IPS-NIHi7 (cell line): Measurements from ENCODE around the gene COA1.
"Not testable (repeated sequence)": the region's sequence is repeated elsewhere in the genome, so short reads cannot be mapped to it uniquely, and the experiment has no call there.

ENCODE experiments used
- DNase-seq: peaks from one replicate; pipeline ENCODE4 v3.0.0; 2012; ENCODE audit warnings: mixed read lengths; ENCODE audit errors: extremely low spot score

Gene COA1

DNA sequence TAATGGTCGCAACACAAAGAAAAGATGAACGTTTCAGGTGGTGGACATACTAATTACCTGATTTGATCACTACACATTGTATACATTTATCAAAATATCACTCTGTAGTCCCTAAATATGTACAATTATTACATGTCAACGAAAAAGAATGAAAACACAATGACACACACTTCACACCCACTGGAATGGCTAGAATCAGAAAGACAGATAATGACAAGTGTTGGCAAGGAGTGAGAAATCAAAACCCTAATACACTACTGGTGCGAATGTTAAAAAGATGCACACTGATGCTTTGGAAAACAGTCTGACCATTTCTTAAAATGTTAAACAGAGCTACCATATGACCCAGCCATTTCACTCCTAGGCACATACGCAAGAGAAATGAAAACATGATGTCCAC, 2.3 kb downstream of the COA1 start:
- no peak for DNase-seq

DNA sequence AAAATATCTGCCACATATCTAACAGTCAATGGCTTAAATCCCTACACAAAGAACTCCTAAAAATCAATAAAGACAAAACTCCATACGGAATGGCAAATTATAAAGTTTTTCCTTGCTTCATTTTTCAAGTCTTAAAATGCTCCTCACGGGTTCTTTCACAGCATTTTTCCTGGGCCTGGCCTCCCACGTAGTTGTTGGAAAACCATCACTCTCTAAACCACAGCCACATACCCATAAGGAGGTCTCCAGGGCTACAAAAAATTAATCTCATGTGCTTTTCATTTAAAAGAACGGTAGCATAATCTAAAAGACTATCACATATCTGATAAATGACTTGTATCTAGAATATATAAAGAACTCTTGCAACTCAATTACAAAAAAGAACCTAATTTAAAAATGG, 2.9 kb downstream of the COA1 start:
- no peak for DNase-seq

DNA sequence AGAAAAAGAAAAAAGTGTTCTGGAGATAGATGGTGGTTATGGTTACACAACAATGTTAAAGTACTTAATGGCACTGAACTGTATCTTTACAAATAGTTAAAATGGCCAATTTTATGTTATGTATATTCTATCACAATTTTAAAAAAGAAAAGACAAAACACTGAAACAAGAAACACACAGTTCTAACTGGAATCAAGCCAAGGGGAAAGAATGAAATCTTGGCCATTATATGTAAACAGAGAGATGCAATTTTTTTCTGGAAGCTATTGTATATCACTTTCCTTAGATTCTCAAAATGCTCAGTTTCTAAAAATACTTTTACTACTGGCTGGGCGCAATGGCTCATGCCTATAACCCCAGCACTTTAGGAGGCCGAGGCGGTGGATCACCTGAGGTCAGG, 4.1 kb downstream of the COA1 start:
- DNase-seq: no peak

- DNase-seq: no peak
These were observed 6.3 kb downstream of the COA1 start for GRCh38 chr7:43723007-43723341.

DNA sequence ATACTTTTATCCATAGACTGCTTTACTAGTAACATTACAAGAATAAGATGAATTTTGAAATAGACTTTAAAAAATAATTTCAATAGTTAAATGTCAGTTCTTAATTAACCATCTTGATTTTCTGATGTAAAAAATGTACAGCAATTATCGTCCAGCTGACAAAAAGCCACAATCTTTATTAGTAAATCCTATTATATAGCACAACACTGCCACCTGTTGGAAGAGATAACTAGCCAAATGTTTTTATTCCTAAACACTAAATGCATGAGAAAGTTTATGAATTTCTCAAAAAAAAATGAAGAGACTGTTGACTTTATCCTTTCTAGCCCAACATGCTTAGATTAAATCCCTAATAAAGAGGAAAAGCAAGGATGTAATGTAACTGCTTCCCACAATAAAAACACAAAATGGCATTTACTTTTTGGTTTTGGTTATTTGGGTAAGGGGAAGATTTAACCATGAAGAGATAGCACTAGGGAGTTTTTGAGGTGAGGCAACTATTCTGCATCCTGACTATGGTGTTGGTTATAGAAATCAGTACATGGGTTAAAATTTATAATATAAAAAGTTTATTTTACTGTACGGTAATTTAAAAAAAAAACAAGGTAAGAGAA, 8.0 kb downstream of the COA1 start:
- no peak for DNase-seq

- DNase-seq: no peak
These were observed 12.7 kb downstream of the COA1 start for GRCh38 chr7:43716598-43716997.

- not testable (repeated sequence) for DNase-seq
These were observed 13.4 kb downstream of the COA1 start for GRCh38 chr7:43715966-43716365.

DNA sequence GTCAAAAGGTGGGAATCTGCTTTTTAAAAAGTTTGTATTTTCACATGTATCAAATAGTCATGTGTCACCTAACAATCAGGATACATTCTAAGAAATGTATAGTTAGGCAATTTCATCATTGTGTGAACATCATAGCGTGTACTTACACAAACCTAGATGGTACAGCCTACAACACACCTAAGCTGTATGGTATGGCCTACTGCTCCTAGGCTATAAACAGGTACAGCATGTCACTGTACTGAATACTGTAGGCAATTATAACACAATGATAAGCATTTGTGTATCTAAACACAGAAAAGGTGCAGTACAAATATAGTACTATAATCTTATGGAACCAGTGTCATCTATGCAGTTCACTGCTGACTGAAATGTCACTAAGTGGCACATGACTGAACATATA, 17.8 kb downstream of the COA1 start:
- DNase-seq: no peak

DNA sequence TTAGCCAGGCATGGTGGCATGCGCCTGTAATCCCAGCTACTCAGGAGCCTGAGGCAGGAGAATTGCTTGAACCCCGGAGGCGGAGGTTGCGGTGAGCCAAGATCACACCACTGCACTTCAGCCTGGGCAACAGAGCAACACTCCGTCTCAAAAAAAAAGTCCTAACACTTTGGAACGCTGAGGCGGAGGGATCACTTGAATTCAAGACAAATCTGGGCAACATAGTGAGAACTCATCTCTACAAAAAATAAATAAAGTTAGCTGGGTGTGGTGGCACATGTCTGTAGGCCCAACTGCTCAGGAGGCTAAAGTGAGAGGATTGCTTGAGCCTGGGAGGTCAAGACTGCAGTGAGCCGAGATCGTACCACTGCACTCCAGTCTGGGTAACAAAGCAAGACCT, 21.3 kb downstream of the COA1 start:
- not testable (repeated sequence) for DNase-seq

GRCh38 chr7:43703573-43703972, 25.8 kb downstream of the COA1 start:
- no peak for DNase-seq

- no peak for DNase-seq
These were observed 26.3 kb downstream of the COA1 start for GRCh38 chr7:43702974-43703373.

DNA sequence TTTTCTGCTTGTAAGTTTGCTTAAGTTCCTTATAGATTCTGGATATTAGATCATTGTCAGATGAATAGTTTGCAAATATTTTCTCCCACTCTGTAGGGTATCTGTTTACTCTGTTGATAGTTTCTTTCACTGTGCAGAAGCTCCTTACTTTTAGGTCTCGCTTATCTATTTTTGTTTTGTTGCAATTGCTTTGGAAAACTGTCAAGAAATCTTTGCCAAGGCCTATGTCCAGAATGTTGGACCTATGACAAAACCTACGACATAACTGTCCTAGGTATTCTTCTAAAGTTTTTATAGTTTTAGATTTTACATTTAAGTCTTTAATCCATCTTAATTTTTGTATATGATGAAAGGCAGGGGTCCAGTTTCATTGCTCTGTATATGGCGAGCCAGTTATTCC, 27.4 kb downstream of the COA1 start:
- no peak for DNase-seq

GRCh38 chr7:43701500-43701854, 27.8 kb downstream of the COA1 start:
- DNase-seq: no peak

- DNase-seq: no peak
These were observed 28.4 kb downstream of the COA1 start for GRCh38 chr7:43700646-43701499.

DNA sequence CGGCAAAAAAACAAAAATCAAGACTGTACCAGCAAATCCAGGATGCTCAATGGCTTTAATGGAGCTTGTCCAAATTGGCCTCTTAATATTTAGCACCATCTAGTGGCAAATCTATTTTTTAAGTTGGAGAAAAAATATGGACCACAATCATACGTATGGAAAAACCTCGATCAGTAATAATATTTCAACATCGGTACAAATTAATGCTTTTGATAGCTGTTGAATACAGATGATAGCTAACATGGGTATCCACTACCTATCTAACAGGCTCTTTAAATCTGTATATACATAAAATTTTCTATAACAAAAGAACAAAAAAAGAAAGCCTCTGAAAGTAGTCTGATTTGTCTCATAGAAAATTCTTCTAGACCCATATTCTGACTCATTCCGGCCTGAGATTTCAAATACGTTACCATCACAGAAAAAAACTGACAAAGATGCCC, 29.2 kb downstream of the COA1 start:
- no peak for DNase-seq

- DNase-seq: no peak
These were observed 30.7 kb downstream of the COA1 start for GRCh38 chr7:43698460-43699255.

- no peak for DNase-seq
These were observed 31.6 kb downstream of the COA1 start for GRCh38 chr7:43697690-43698089.

GRCh38 chr7:43695365-43695764, 34.0 kb downstream of the COA1 start:
- DNase-seq: no peak

- no peak for DNase-seq
These were observed 34.9 kb downstream of the COA1 start for GRCh38 chr7:43694399-43694748.

DNA sequence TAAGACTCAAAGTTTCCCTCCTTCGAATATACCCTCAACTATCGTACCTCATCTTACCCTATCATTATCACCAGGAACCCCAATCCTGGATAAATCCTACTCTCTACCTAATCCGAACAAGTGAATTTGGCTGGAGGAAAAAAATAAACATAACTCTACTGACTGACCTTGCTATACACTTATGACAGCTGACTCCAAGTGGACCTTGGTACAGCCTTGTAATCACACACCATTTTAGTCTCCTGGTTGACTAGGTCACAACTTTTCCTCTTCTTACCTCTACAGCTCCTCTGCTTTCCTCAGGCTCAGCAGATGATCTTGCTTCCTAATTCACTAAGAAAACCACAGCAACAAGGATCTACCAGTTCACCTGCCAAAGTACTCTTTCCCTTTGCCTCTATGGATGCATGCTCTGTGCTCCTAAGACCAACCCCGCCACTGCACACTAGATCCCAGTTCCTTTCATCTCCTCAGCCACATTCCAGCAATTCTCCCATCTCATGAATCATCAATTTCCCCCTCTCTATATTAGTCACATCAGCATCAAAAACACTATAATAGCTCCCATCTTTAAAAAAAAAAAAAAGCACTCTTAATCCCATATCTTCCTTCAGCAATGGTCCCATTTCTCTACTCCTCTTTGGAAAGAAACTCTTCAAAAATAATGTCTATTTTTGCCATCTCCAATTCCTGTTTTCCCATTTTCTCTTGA, 35.5 kb downstream of the COA1 start:
- DNase-seq: no peak

- no peak for DNase-seq
These were observed 36.5 kb downstream of the COA1 start for GRCh38 chr7:43692582-43693373.
